CD4-positive, alpha-beta T cell (primary cell): ENCODE data around the gene ATRNL1. TPM values are rescaled to one million over a fixed set of nuclear protein-coding genes. Genes with fewer than 3 reads are reported as not detected.

Experiments
- ATAC-seq: fragments of 200-7000 bp; cut with Tn5 transposase; one replicate; pipeline ENCODE4 v1.10.0; 2022; ENCODE audit warnings: mild to moderate bottlenecking; ENCODE audit not compliant: poor library complexity
- CTCF ChIA-PET: fragments of 350-600 bp; sonication (Branson Sonifier 250); formaldehyde crosslinking; loops from one replicate; lab custom pipeline; 2021; ENCODE audit warnings: antibody characterized with exemption, inconsistent platforms; lab: Charles Lee
- POLR2A ChIA-PET: fragments of 350-600 bp; sonication (Branson Sonifier 250); formaldehyde crosslinking; loops from one replicate; lab custom pipeline; 2021; ENCODE audit warnings: antibody characterized with exemption, inconsistent platforms; lab: Charles Lee
- DNase-seq, 14 experiments: peaks; one replicate each; pipeline ENCODE4 v3.0.0-alpha.2; 2013 to 2020; ENCODE audit warnings: mixed read lengths in 2 of 14
- H3K27ac ChIP-seq, 2 donors: one replicate each; pipeline versions ENCODE4 v1.5.1 to v1.7.0; 2013; ENCODE audit warnings: low read length in 2 of 2, low read depth in 1 of 2, mild to moderate bottlenecking in 1 of 2
- H3K27me3 ChIP-seq, 2 experiments: 1 replicate in 1 of 2; 2 replicates in 1 of 2; pipeline versions ENCODE4 v1.6.1 to v1.7.0; 2013; ENCODE audit warnings: low read length in 2 of 2, control low read depth in 1 of 2, mild to moderate bottlenecking in 1 of 2, moderate library complexity in 1 of 2; ENCODE audit not compliant: insufficient read depth in 2 of 2, control insufficient read depth in 1 of 2
- H3K36me3 ChIP-seq: one replicate; pipeline ENCODE4 v1.6.1; 2013; ENCODE audit warnings: low read length, control low read depth; ENCODE audit not compliant: insufficient read depth
- H3K4me1 ChIP-seq: one replicate; pipeline ENCODE4 v1.6.1; 2013; ENCODE audit warnings: low read length, control low read depth; ENCODE audit not compliant: insufficient read depth
- H3K4me3 ChIP-seq: one replicate; pipeline ENCODE4 v1.5.1; 2013; ENCODE audit warnings: mild to moderate bottlenecking, low read length, moderate library complexity
- H3K9me3 ChIP-seq, 2 experiments: 1 replicate in 1 of 2; 2 replicates in 1 of 2; pipeline versions ENCODE4 v1.6.1 to v1.7.0; 2013; ENCODE audit warnings: low read length in 2 of 2, mild to moderate bottlenecking in 2 of 2, control low read depth in 1 of 2, moderate library complexity in 1 of 2; ENCODE audit not compliant: control insufficient read depth in 1 of 2, insufficient read depth in 1 of 2
- H3K27ac Mint-ChIP-seq: one replicate; pipeline ENCODE4 v1.8.0; 2020; ENCODE audit warnings: mixed read lengths
- H3K27me3 Mint-ChIP-seq: one replicate; pipeline ENCODE4 v1.8.0; 2021; ENCODE audit warnings: mixed read lengths
- H3K36me3 Mint-ChIP-seq: one replicate; pipeline ENCODE4 v1.8.0; 2021; ENCODE audit warnings: low read depth, mixed read lengths
- H3K4me1 Mint-ChIP-seq: one replicate; pipeline ENCODE4 v1.8.0; 2021; ENCODE audit warnings: low read depth, mixed read lengths
- H3K4me3 Mint-ChIP-seq: one replicate; pipeline ENCODE4 v1.8.0; 2020; ENCODE audit warnings: mild to moderate bottlenecking, mixed read lengths
- H3K9me3 Mint-ChIP-seq: one replicate; pipeline ENCODE4 v1.8.0; 2020; ENCODE audit warnings: mixed read lengths
- CTCF ChIP-seq: fragments of 200-600 bp; IDR thresholded peaks from one replicate; pipeline ENCODE4 v1.8.0; 2022; ENCODE audit warnings: antibody characterized with exemption, mild to moderate bottlenecking
- intact Hi-C, 2 experiments: fragments of 100-400 bp; cut with DNase I in 1 of 2; cut with micrococcal nuclease in 1 of 2; formaldehyde crosslinking; loops; one replicate each; pipeline versions ENCODE4 v1.15.1 to v1.9.0; 2023 to 2025; cut with DNase I, micrococcal nuclease
- total RNA-seq, 174 experiments: library from RNA in 2 of 174; stranded (reverse) in 2 of 174; gene quantifications; one replicate each; pipeline ENCODE4 v1.2.3 and lab custom pipeline; 2021 to 2026

The ATRNL1 gene
- total RNA-seq, 2 experiments from 2014 or later: not detected

- Mint-ChIP-seq H3K27ac (no peak overlapping the region), H3K36me3 (no peaks in the 10 kb centered on the region), H3K9me3 (peaks cover 3% of the 10 kb centered on the region), H3K4me3 (no peak overlapping the region), H3K27me3 (no peaks in the 10 kb centered on the region), H3K4me1 (no peaks in the 10 kb centered on the region)
- TF ChIP-seq CTCF: no peak
- H3K27me3 ChIP-seq: no peaks in the 10 kb centered on the region
- ATAC-seq (no peak), DNase-seq (no peak)
- intact Hi-C loops: no loop called here
- H3K4me1 ChIP-seq: no peaks in the 10 kb centered on the region
- H3K27ac ChIP-seq: no peak overlapping the region
- no peaks in the 10 kb centered on the region for H3K36me3 ChIP-seq
- ChIA-PET POLR2A (no interaction called here), CTCF (no interaction called here)
- no peak overlapping the region for H3K4me3 ChIP-seq
- no peaks in the 10 kb centered on the region for H3K9me3 ChIP-seq
These were observed 838.9 kb downstream of the ATRNL1 start for GRCh38 chr10:115932099-115932498.

GRCh38 chr10:115933098-115933497, 839.9 kb downstream of the ATRNL1 start:
- H3K36me3 ChIP-seq: no peaks in the 10 kb centered on the region
- H3K4me1 Mint-ChIP-seq: no peaks in the 10 kb centered on the region
- no peaks in the 10 kb centered on the region for H3K36me3 Mint-ChIP-seq
- H3K9me3 Mint-ChIP-seq: peaks cover 3% of the 10 kb centered on the region
- ChIA-PET CTCF (no interaction called here), POLR2A (no interaction called here)
- no peaks in the 10 kb centered on the region for H3K27me3 Mint-ChIP-seq
- no peak overlapping the region for H3K27ac ChIP-seq
- no peaks in the 10 kb centered on the region for H3K4me1 ChIP-seq
- H3K27ac Mint-ChIP-seq: no peak overlapping the region
- TF ChIP-seq CTCF: no peak
- H3K4me3 Mint-ChIP-seq: no peak overlapping the region
- ATAC-seq (no peak), DNase-seq (no peak)
- H3K4me3 ChIP-seq: no peak overlapping the region
- no peaks in the 10 kb centered on the region for H3K27me3 ChIP-seq
- no peaks in the 10 kb centered on the region for H3K9me3 ChIP-seq
- intact Hi-C loops: no loop called here

GRCh38 chr10:115935731-115936130, 842.6 kb downstream of the ATRNL1 start:
- CTCF ChIA-PET: no interaction called here
- no peaks in the 10 kb centered on the region for H3K36me3 Mint-ChIP-seq
- no peaks in the 10 kb centered on the region for H3K9me3 ChIP-seq
- H3K4me1 ChIP-seq: no peaks in the 10 kb centered on the region
- intact Hi-C loops: no loop called here
- H3K4me1 Mint-ChIP-seq: no peaks in the 10 kb centered on the region
- TF ChIP-seq CTCF: no peak
- no peaks in the 10 kb centered on the region for H3K27me3 ChIP-seq
- H3K4me3 ChIP-seq: no peak overlapping the region
- no peaks in the 10 kb centered on the region for H3K36me3 ChIP-seq
- no peak overlapping the region for H3K27ac ChIP-seq
- H3K4me3 Mint-ChIP-seq: no peak overlapping the region
- peaks cover 3% of the 10 kb centered on the region for H3K9me3 Mint-ChIP-seq
- H3K27me3 Mint-ChIP-seq: no peaks in the 10 kb centered on the region
- POLR2A ChIA-PET: no interaction called here
- no peak overlapping the region for H3K27ac Mint-ChIP-seq
- ATAC-seq (no peak), DNase-seq (no peak)
